Measurements from ENCODE around the gene VPS18. TPM values are rescaled to one million over a fixed set of nuclear protein-coding genes. Genes with fewer than 3 reads are reported as not detected.

The VPS18 gene
- total and polyA plus RNA-seq, 4 donors = 3.4 to 15.3 (median 10.3) TPM

DNA sequence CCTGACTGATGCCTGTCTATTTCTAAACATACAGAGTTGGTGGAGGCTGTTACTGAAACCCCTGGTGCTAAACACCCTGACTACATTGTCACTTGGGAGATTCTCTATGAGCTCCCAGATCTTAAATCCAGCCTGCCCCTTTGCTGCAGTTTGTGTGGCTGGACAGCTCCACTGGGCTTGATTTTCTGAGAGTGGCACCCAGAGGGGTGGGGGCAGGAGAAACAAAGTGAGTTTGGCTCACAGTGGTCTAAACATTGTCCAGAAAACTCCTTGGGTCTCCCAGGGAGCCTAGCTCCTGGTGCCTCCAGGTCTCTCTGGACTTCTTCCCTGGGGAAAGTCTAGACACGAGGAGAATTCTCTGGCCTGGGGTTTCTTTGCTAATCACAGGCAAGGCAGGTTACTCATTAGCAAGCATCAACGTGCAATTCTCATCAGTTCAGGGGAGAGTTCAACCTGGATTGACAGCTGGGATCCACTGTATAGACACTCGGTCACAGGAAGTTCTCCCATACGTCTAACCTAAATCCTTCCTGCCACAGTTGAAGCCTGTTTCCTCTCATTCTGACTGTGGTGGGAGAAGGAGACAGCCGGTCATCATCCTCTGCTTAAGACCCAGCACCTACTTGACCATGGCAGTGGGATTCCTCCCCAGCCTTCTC is 27.8 kb downstream of the VPS18 start:
- Histone ChIP-seq H3K4me1 (ENCODE audit: control insufficient read depth in 4 of 4, insufficient read depth in 4 of 4, low read length in 3 of 4) (peaks cover 10 to 24% (median 13%) of the 10 kb centered on the region in 4 donors), H3K9ac (ENCODE audit: low read depth in 1 of 2, low read length in 2 of 2) (no peak overlapping the region), H3K27ac (ENCODE audit: low read depth in 1 of 2, low read length in 2 of 2) (no peak overlapping the region), H3K9me3 (ENCODE audit: control insufficient read depth in 4 of 4, low read length in 3 of 4) (no peaks in the 10 kb centered on the region), H3K27me3 (ENCODE audit: control insufficient read depth in 4 of 4, insufficient read depth in 4 of 4, low read length in 3 of 4) (no peaks in the 10 kb centered on the region), H3K36me3 (ENCODE audit: control insufficient read depth in 4 of 4, insufficient read depth in 3 of 4, low read depth in 1 of 4, low read length in 3 of 4) (no peaks in the 10 kb centered on the region), H3K4me3 (ENCODE audit: low read depth in 1 of 3, low read length in 3 of 3) (no peak overlapping the region)
- DNase-seq (ENCODE audit: low spot score) = no peak
- 42% methylated on average over 5 of the region's 5 CpGs for WGBS
- TF ChIP-seq, protein P1, sequence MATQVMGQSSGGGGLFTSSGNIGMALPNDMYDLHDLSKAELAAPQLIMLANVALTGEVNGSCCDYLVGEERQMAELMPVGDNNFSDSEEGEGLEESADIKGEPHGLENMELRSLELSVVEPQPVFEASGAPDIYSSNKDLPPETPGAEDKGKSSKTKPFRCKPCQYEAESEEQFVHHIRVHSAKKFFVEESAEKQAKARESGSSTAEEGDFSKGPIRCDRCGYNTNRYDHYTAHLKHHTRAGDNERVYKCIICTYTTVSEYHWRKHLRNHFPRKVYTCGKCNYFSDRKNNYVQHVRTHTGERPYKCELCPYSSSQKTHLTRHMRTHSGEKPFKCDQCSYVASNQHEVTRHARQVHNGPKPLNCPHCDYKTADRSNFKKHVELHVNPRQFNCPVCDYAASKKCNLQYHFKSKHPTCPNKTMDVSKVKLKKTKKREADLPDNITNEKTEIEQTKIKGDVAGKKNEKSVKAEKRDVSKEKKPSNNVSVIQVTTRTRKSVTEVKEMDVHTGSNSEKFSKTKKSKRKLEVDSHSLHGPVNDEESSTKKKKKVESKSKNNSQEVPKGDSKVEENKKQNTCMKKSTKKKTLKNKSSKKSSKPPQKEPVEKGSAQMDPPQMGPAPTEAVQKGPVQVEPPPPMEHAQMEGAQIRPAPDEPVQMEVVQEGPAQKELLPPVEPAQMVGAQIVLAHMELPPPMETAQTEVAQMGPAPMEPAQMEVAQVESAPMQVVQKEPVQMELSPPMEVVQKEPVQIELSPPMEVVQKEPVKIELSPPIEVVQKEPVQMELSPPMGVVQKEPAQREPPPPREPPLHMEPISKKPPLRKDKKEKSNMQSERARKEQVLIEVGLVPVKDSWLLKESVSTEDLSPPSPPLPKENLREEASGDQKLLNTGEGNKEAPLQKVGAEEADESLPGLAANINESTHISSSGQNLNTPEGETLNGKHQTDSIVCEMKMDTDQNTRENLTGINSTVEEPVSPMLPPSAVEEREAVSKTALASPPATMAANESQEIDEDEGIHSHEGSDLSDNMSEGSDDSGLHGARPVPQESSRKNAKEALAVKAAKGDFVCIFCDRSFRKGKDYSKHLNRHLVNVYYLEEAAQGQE (IDR thresholded peaks at IDR 0.05) = peak; percentile 72
- TF ChIP-seq HNF4A (conservative IDR thresholded peaks at IDR 0.05) (peak in 1 of 2 donors; percentile 34), TAF1 (conservative IDR thresholded peaks at IDR 0.05) (no peak), GABPA (IDR thresholded peaks at IDR 0.05 in 1 of 2, conservative IDR thresholded peaks at IDR 0.05 in 1 of 2) (no peak)

GRCh38 chr15:40922608-40923005 is 28.4 kb downstream of the VPS18 start:
- TF ChIP-seq NR2F2 (IDR thresholded peaks at IDR 0.05) (no peak), EGR1 (IDR thresholded peaks at IDR 0.05; ENCODE audit: low read depth in 2 of 2) (no peak), GABPA (IDR thresholded peaks at IDR 0.05 in 1 of 2, conservative IDR thresholded peaks at IDR 0.05 in 1 of 2) (no peak), YY1 (IDR thresholded peaks at IDR 0.05) (no peak), SP1 (IDR thresholded peaks at IDR 0.05) (no peak), TAF1 (conservative IDR thresholded peaks at IDR 0.05) (no peak), HNF4A (conservative IDR thresholded peaks at IDR 0.05) (no peak), JUND (IDR thresholded peaks at IDR 0.05) (no peak), FOXA2 (IDR thresholded peaks at IDR 0.05) (no peak)
- TF ChIP-seq, protein P2, sequence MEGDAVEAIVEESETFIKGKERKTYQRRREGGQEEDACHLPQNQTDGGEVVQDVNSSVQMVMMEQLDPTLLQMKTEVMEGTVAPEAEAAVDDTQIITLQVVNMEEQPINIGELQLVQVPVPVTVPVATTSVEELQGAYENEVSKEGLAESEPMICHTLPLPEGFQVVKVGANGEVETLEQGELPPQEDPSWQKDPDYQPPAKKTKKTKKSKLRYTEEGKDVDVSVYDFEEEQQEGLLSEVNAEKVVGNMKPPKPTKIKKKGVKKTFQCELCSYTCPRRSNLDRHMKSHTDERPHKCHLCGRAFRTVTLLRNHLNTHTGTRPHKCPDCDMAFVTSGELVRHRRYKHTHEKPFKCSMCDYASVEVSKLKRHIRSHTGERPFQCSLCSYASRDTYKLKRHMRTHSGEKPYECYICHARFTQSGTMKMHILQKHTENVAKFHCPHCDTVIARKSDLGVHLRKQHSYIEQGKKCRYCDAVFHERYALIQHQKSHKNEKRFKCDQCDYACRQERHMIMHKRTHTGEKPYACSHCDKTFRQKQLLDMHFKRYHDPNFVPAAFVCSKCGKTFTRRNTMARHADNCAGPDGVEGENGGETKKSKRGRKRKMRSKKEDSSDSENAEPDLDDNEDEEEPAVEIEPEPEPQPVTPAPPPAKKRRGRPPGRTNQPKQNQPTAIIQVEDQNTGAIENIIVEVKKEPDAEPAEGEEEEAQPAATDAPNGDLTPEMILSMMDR (IDR thresholded peaks at IDR 0.05; ENCODE audit: low read depth, low read length, missing input control) = no peak
- TF ChIP-seq, protein P3, sequence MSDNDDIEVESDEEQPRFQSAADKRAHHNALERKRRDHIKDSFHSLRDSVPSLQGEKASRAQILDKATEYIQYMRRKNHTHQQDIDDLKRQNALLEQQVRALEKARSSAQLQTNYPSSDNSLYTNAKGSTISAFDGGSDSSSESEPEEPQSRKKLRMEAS (IDR thresholded peaks at IDR 0.05) = no peak
- TF ChIP-seq, protein P1 (IDR thresholded peaks at IDR 0.05) = no peak
- Histone ChIP-seq H3K27me3 (ENCODE audit: control insufficient read depth in 4 of 4, insufficient read depth in 4 of 4, low read length in 3 of 4) (peaks cover 0 to 2% (median 0%) of the 10 kb centered on the region in 4 donors), H3K4me3 (ENCODE audit: low read depth in 1 of 3, low read length in 3 of 3) (no peak overlapping the region), H3K4me1 (ENCODE audit: control insufficient read depth in 4 of 4, insufficient read depth in 4 of 4, low read length in 3 of 4) (peaks cover 10 to 24% (median 15%) of the 10 kb centered on the region in 4 donors), H3K9ac (ENCODE audit: low read depth in 1 of 2, low read length in 2 of 2) (no peak overlapping the region), H3K27ac (ENCODE audit: low read depth in 1 of 2, low read length in 2 of 2) (no peak overlapping the region), H3K36me3 (ENCODE audit: control insufficient read depth in 4 of 4, insufficient read depth in 3 of 4, low read depth in 1 of 4, low read length in 3 of 4) (no peaks in the 10 kb centered on the region), H3K9me3 (ENCODE audit: control insufficient read depth in 4 of 4, low read length in 3 of 4) (no peaks in the 10 kb centered on the region)
- DNase-seq (ENCODE audit: low spot score) = no peak
- 69% methylated on average over 10 of the region's 10 CpGs for WGBS

All from liver (tissue), 9 donors.